Measurements from ENCODE around the gene KIF25.

Gene KIF25

DNA sequence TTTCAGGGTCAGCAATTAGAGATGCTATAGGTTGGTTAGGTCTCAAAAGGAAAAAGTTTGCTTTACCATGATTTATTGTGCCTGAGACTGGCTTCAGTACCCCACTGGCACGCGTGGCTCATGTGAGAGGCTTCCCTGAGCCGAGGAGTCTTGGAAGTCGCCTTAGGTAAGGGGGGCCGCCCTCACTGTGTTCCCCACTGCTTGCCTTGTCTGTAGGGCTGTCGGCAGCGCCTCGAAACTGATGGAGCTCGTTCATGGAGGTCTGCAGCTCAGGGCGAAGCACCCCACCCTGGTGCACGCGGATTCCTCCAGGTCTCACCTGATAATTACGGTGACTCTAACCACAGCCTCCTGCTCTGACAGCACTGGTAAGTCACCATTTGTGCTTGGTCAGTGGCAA lies 42.4 kb downstream of the KIF25 start:
- TF ChIP-seq POLR2AphosphoS5 (IDR thresholded peaks at IDR 0.05; ENCODE audit: low read depth, low read length), result no peak

DNA sequence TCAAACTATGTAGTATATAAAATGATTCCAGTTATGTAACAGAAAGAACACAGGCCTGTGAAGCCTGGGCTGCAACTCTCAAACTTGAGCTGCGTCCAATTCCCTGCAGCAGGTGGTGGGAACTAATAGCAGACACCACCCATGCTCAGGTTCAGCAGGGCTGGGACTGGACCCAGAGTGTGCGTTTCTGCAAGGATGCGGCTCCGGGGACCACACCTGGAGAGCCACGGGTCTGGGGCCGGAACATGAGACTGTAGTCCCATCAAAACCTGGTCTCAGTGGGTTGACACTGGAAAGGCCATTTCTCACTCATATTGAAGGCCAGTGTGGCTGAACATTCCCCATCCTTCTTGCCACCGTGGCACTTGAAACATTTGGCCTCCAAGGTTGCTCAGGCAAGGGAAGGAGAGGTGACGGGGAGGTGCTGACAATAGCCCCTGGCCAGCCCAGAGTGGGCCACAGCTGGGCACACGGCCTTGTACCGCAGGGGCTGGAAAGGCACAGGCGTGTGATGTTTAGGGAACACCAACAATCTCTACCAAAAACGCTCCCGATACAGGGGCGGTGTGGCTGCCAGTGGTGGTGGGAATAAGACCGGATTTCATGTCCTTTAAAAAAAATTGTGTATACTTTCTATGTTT lies 43.5 kb downstream of the KIF25 start:
- TF ChIP-seq, protein P1, sequence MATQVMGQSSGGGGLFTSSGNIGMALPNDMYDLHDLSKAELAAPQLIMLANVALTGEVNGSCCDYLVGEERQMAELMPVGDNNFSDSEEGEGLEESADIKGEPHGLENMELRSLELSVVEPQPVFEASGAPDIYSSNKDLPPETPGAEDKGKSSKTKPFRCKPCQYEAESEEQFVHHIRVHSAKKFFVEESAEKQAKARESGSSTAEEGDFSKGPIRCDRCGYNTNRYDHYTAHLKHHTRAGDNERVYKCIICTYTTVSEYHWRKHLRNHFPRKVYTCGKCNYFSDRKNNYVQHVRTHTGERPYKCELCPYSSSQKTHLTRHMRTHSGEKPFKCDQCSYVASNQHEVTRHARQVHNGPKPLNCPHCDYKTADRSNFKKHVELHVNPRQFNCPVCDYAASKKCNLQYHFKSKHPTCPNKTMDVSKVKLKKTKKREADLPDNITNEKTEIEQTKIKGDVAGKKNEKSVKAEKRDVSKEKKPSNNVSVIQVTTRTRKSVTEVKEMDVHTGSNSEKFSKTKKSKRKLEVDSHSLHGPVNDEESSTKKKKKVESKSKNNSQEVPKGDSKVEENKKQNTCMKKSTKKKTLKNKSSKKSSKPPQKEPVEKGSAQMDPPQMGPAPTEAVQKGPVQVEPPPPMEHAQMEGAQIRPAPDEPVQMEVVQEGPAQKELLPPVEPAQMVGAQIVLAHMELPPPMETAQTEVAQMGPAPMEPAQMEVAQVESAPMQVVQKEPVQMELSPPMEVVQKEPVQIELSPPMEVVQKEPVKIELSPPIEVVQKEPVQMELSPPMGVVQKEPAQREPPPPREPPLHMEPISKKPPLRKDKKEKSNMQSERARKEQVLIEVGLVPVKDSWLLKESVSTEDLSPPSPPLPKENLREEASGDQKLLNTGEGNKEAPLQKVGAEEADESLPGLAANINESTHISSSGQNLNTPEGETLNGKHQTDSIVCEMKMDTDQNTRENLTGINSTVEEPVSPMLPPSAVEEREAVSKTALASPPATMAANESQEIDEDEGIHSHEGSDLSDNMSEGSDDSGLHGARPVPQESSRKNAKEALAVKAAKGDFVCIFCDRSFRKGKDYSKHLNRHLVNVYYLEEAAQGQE (IDR thresholded peaks at IDR 0.05; ENCODE audit: insufficient read depth in 1 of 2, low read depth in 2 of 2, low read length in 2 of 2), result no peak
- TF ChIP-seq FOXP2 (optimal IDR thresholded peaks at IDR 0.05; ENCODE audit: borderline replicate concordance, extremely low read depth, extremely low read length, insufficient read depth), result no peak
- TF ChIP-seq TAF1 (IDR thresholded peaks at IDR 0.05; ENCODE audit: borderline replicate concordance, insufficient read depth, low read length), result no peak
- no peak for TF ChIP-seq SIN3A (IDR thresholded peaks at IDR 0.05; ENCODE audit: borderline replicate concordance, insufficient read depth, low read length)
- no peak for TF ChIP-seq POLR2AphosphoS5 (IDR thresholded peaks at IDR 0.05; ENCODE audit: low read depth, low read length)

DNA sequence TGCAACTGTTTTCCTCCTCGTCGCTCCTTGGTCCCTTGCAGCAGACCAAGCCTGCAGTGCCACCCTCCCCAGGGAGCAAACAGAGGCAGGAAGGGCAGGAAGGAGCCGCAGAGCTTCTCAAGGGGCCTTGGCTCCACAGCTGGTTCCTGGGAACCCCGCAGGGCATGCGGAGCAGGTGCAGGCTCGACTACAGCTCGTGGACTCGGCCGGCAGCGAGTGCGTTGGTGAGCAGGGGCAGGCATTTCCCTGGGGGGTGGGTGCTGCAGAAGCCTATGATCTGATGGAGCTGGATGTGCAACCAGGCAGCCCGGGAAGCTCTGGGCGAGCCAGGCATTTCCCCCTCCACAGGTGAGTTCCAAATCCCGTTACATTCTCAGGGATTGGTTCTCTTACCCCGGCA lies 44.5 kb downstream of the KIF25 start:
- TF ChIP-seq FOXP2 (optimal IDR thresholded peaks at IDR 0.05; ENCODE audit: borderline replicate concordance, extremely low read depth, extremely low read length, insufficient read depth), result no peak
- TF ChIP-seq, protein P1 (IDR thresholded peaks at IDR 0.05; ENCODE audit: insufficient read depth in 1 of 2, low read depth in 2 of 2, low read length in 2 of 2), result no peak
- TF ChIP-seq SIN3A (IDR thresholded peaks at IDR 0.05; ENCODE audit: borderline replicate concordance, insufficient read depth, low read length), result no peak
- no peak for TF ChIP-seq TAF1 (IDR thresholded peaks at IDR 0.05; ENCODE audit: borderline replicate concordance, insufficient read depth, low read length)
- no peak for TF ChIP-seq POLR2AphosphoS5 (IDR thresholded peaks at IDR 0.05; ENCODE audit: low read depth, low read length)

DNA sequence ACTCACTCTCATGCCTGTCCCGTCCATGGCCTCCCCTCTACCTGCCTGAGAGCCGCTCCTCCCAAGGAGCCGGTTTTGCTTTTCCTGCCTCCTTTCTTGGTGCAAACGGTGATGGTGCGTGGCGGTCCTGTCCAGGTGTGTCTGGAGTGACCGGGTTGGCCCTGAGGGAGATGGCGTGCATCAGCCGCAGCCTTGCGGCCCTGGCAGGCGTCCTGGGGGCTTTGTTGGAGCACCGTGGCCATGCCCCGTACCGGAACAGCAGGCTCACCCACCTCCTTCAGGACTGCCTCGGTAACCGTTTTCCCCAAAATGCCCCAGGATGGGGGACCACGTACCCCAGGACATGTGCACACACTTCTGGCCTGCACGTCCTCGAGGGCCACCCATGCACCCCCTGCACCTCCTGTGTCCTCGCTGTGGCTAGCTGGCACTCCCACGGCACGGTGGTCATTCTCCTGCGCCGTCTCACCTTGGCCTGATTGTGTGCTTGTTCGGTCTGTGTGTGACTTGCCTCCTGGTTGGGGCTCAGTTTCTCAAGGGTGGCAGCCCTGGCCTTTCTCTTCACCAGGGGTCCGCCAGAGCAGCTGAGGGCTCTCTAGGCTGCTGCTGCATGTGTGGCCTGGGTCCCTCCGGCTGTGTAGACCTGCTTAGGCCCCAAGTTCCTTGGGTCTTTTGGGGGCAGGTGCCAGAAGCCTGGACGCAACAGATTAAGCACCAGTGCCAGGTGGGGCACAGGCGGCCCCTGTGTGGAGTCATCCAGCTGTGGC lies 45.1 kb downstream of the KIF25 start:
- no peak for TF ChIP-seq TAF1 (IDR thresholded peaks at IDR 0.05; ENCODE audit: borderline replicate concordance, insufficient read depth, low read length)
- no peak for TF ChIP-seq POLR2AphosphoS5 (IDR thresholded peaks at IDR 0.05; ENCODE audit: low read depth, low read length)
- no peak for TF ChIP-seq FOXP2 (optimal IDR thresholded peaks at IDR 0.05; ENCODE audit: borderline replicate concordance, extremely low read depth, extremely low read length, insufficient read depth)
- TF ChIP-seq, protein P1 (IDR thresholded peaks at IDR 0.05; ENCODE audit: insufficient read depth in 1 of 2, low read depth in 2 of 2, low read length in 2 of 2), result no peak
- no peak for TF ChIP-seq SIN3A (IDR thresholded peaks at IDR 0.05; ENCODE audit: borderline replicate concordance, insufficient read depth, low read length)

DNA sequence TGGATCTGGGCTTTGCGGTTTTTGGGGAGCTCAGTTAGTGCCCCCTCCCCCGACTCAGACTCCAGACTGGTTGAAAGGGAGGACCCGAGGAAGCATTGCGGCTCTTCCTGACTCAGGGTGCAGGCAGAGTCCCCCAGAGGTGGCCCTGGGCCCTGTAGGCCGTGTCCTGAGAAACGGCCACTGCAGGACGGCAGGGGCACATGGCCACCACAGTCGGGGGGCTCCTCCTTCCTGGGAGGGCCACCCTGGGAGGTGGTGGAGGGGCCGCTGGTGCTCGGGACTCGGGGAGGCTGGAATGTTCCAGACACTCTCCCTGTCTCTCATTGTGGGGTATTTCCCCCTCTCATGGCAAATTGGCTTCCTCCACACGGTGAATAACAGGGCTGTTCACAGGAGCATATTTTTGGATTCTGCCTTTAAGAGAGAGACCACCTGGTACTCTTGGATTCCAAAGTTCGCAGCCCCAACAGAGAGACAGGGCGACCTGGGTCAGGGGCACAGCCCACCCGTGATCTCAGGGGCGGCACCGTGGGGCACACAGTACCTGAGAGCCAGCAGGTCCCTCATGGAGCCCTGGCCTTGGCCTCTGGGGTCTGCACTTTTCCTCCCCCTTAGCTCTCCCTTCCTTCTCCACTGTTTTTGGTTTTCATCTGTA lies 45.8 kb downstream of the KIF25 start:
- no peak for TF ChIP-seq FOXP2 (optimal IDR thresholded peaks at IDR 0.05; ENCODE audit: borderline replicate concordance, extremely low read depth, extremely low read length, insufficient read depth)
- TF ChIP-seq, protein P1 (IDR thresholded peaks at IDR 0.05; ENCODE audit: insufficient read depth in 1 of 2, low read depth in 2 of 2, low read length in 2 of 2), result no peak
- no peak for TF ChIP-seq POLR2AphosphoS5 (IDR thresholded peaks at IDR 0.05; ENCODE audit: low read depth, low read length)
- TF ChIP-seq SIN3A (IDR thresholded peaks at IDR 0.05; ENCODE audit: borderline replicate concordance, insufficient read depth, low read length), result no peak
- no peak for TF ChIP-seq TAF1 (IDR thresholded peaks at IDR 0.05; ENCODE audit: borderline replicate concordance, insufficient read depth, low read length)

Data from PFSK-1 (cell line).